Nucleus accumbens (tissue), 56 donors: Measurements from ENCODE around the gene PAF1.
A peak's percentile ranks its signal among the peaks of the same experiment; 100 is the strongest.

Experiments
- DNase-seq, 56 donors: peaks; one replicate each; lab custom pipeline; 2025; lab: John Stamatoyannopoulos, UW

PAF1 gene

GRCh38 chr19:39406656-39407409 is 15.9 kb upstream of the PAF1 start, which contains the start of gene ZFP36:
ZFP36 (plus strand) TSS chr19:39406847; CDS start chr19:39406905, 58 bp downstream.
- DNase-seq = peak in 52 of 56 donors; percentile 27 to 91 (median 70)

- DNase-seq = peak in 9 of 56 donors; percentile 71 to 80 (median 77)
Observed at GRCh38 chr19:39405958-39406655, 15.2 kb upstream of the PAF1 start.

GRCh38 chr19:39405261-39405957 is 14.5 kb upstream of the PAF1 start:
- no peak for DNase-seq

DNA sequence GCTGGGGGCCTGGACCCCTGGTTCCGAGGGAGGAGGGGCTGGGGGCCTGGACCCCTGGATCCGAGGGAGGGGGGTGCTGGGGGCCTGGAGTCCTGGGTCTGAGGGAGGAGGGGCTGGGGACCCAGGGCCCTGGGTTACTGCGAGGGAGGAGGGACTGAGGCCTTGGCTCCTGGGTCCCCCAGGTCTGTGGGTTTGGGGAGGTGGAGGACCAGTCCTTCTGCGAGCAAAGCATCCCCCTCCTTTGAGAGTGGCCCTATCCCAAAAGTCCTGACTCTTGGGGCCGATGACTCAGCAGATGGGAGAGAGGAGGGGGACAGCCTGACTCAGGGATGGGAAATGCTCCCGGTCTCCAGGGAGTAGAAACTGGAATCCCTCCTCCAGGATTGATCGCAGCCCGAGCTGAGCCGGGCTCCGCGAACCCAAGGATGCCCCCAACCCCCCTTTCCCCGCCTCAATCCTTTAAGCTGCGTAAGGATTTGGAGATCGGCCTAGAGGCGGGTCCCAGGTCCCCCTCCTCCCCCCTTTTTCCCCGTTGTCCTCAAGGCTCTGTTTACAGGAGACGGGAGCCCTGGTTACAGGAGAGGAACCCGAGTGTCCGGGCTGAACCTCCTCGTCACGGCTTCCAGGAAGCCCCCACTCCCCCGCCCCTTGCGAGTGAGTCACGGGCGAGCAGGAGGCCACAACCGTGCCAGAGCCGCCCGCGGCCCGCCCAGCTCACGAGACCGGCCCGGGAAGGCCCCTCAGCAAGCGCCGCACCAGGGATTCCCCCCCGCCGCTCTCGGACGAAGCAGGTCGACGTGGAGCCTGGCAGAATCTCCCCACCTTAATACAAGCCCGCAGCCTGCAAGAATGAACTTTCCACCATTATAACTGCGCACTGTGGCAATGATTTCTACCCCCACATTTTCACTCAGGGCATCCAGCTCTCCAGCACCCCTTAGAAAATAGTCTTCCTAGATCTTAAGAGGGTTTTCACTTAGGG is 12.7 kb upstream of the PAF1 start:
- DNase-seq = peak in 51 of 56 donors; percentile 24 to 95 (median 64)

- peak in 50 of 56 donors; percentile 22 to 90 (median 56) for DNase-seq
Observed at GRCh38 chr19:39402346-39403300, 11.7 kb upstream of the PAF1 start.

- DNase-seq = peak in 21 of 56 donors; percentile 19 to 69 (median 36)
Observed at GRCh38 chr19:39401549-39402345, 10.8 kb upstream of the PAF1 start.

GRCh38 chr19:39401070-39401548 is 10.2 kb upstream of the PAF1 start:
- DNase-seq = no peak

DNA sequence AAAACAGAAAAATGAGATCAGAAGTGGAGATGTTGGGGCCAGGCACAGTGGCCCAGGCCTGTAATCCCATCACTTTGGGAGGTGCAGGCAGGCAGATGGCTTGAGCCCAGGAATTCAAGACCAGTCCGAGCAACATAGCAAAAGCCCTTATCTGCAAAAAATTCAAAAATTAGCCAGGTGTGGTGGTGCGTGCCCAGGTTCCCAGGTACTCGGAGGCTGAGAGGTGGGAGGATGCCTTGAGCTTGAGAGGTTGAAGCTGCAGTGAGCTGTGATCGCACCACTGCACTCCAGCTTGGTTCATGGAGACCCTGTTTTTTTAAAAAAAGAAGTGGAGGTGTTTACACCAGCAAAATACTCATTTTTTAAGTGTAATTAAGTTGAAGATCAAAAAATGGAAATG is 9.2 kb upstream of the PAF1 start:
- no peak for DNase-seq

DNA sequence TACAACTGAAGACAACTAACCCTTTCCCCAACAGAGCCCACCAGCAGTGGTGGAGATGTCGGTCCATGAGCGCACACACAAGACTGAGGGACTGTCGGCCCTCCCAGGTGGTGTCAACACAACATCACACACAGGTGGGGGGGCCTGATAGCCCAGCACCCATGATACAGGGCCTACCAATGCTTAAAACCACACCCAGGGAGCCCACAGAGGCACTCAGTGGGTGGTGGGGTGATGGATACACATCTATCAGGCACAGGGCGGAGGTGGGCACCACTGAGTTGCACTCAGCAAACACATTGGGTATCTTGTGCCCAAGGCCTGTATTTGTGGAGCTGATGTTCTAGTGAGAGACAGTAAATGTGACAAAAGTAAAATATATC is 8.8 kb upstream of the PAF1 start:
- no peak for DNase-seq

- DNase-seq = peak in 19 of 56 donors; percentile 7 to 46 (median 24)
Observed at GRCh38 chr19:39398297-39398864, 7.5 kb upstream of the PAF1 start.

DNA sequence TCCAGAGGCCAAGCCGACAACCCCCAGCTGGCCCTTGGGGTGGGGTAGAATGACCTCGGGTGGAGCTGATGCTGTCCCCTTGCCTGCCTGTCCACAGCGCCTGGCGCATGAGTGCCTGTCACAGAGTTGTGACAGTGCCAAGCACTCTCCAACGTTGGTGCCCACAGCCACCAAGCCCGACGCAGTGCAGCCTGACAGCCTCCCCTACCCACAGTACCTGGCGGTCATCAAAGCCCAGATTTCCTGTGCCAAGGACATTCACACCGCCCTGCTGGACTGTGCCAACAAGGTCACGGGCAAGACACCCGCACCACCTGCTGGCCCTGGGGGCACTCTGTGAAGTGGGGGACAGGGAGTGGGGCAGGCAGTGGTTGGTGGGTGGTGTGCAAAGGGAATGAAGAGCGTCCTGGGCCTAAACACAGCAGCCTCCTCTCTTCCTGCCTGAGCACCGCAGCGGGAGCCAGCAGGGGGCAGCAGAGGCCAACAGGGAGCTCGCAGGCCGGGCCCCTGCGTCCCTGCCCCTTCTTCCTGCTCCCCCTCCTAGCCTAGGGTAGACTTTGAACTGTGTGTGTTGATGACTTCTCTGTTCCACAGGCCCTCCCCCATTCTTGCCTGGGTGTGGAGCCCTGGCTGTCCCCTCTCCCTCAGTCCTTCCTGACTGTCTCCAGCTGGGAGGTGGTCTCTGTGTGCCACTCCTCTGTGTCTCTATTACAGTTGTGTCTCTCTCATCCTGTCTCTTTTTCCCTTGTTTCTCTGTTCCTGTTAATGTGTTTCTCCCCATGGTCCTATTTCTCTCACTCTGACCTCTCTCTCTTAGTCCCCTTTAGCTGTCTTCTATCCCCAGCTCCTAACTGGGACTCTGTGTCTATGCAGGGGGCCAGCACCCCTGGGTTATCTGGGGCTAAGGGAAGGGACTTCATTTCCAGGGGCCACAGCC is 6.7 kb upstream of the PAF1 start:
- peak in 49 of 56 donors; percentile 25 to 88 (median 64) for DNase-seq

- no peak for DNase-seq
Observed at GRCh38 chr19:39390451-39390750, 505 bp downstream of the PAF1 start.

DNA sequence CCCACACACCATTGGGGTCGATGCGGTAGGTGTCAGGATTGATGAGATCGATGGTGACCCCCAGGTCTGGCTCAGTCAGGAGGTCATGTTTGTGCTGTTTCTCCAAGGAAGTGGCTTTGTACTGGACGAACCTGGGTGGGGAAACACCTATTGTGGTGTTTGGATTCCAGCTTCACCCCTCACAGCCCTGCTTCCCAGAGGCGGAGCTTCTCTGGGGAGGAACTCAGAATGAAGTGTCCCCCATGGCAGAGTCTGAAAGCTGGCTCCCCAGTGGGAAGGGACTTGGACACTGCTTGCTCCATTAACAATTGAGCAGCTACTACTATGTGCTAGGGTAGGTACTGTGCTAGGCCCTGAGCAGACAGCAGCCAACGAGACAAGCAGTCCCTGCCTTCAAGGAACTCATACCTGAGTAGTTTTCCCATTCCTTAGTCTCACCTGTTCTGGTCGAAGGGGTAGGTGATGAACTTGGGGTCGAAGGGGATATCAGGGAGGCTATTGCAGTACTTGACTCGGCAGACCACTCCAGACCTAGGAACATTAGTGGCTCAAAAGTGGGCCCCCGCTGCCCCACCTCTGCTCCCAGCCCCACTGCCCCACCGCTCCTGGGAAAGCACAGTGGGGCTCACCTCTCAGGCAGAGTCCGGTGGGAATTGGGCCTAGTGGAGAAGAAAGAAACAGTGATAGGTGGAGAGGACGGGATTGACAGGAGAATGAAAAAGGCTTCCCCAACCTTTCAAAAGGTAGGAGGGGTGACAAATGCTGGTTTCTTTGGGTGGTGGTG is 1.1 kb downstream of the PAF1 start:
- DNase-seq = no peak

GRCh38 chr19:39388657-39389056 is 2.2 kb downstream of the PAF1 start:
- no peak for DNase-seq

- DNase-seq = no peak
Observed at GRCh38 chr19:39386557-39386956, 4.3 kb downstream of the PAF1 start.
